GM21786 (cell line): ENCODE results near the gene ADGRG3.

Experiments
- ATAC-seq: cut with Tn5 transposase; IDR thresholded peaks from one replicate; pipeline ENCODE4 v1.9.1; 2021; ENCODE audit not compliant: unreplicated experiment

ADGRG3 gene

DNA sequence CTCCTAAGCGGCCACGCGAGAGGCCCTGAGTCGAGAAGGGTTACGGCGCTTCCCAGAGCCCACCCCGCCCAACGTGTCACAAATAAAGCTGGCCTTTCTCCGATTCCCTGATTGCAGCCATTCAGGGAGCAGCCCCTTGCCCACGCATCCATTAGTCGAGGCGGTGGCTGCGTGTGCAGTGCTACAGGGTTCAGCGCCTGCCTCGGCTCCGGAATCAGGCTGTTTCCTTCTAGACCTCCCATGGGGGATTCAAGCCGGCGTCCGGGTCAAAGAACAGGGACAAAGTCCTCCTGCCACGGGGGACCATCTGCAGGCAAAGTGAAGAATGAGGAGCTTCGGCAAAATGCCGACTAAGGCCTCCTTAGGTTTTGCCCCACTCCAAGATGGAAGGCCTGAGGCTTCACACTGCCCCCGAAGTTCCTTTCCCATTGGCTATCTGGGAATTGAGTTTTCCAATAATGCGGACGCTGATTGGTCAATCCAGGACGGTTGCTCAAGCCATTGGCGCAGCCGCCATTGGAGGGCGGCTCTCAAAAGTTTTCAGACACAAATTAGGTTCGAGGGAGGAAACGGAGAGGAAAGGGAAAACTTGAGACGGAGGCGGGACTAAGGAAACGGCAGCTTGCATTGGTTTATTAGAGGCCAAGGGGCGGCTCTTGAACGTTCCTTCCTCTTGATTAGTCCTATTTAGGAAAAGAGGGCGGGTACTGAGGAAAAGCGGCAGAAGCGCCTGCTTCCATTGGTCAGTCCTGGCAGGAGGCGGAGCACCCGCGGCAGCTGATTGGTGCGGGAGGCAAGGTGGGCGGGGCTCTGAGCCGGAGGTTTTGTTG, 67.0 kb downstream of the ADGRG3 start:
- ATAC-seq, result peak; percentile 93

DNA sequence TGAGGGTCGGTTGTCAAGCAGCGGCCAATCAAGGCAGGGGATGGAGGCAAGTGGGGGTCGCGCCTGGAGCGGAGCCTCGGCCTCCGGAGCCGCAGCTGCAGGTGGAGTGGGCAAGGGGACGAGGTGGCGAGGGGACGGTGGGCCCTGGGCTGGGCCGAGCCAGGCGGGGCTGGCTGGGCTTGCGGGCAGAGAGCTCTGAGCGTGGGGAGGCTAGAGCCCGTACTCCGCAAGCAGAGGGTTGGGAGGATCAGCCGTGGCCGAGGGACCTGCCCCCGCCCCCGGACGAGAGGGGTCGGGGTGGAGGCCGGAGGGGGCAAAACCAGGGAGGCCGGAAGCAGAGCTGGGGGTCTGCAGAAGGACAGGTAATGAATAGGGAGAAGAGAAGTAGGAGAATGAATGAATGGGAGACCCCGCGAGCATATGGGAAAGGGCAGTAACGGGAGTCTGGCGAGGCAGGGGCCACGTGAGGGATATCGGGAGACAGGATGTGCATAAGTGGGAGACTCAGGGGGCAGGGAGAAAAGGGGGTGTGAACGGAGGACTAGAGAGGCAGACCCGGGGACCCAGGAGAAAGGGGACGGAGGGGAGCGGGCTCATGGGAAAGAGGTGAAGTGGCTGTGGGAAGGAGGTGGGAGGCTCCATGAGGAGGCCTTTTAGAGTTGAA, 67.8 kb downstream of the ADGRG3 start, which contains the start of gene KATNB1:
TSS of gene KATNB1 (plus strand) at position 16 of the 664 bp plus-strand sequence. CDS start 1,474 bp downstream, outside the sequence.
- ATAC-seq, result no peak

DNA sequence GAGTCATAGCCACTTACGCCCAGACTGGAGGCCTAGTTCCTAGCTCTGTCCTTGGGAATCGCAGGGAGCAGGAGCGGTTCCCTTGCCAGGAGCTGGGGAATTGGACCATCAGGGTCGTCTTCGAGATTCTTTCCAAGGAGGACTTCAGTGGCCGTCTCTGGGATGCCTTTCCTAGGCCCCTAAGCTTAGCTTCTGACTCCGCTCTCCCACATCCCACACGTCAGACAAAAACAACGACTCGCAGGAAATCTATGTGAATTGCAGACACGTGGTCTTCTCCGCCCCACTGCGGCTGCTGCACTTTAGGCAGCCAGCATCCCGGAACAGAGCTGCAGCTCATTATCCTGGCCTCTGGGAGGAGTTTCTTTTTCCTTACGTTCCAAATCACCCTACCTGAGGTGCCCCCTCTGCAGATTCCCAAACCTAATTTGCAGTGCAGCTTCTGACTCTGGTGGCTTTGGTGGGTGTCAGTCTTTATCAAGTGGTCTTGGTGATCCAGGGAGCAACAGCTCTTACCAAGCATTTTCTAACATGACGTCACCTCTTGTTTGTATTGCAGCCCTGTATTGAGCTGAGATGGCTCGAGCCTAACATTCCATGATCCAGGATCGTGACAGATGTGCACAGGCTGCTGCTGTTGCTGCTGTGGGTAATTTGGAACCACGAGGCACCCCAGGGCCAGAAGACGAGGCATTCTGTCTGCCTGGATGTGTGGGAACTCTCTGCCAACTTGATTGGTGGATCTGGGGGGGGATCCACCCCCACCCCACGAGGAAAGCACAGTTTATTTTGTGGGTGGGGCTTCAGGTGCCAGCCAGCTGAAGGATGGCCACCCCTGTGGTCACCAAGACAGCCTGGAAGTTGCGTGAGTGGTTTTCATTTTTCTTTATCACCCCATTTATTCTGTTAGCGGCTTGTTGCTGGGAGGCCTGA, 68.6 kb downstream of the ADGRG3 start:
- no peak for ATAC-seq

DNA sequence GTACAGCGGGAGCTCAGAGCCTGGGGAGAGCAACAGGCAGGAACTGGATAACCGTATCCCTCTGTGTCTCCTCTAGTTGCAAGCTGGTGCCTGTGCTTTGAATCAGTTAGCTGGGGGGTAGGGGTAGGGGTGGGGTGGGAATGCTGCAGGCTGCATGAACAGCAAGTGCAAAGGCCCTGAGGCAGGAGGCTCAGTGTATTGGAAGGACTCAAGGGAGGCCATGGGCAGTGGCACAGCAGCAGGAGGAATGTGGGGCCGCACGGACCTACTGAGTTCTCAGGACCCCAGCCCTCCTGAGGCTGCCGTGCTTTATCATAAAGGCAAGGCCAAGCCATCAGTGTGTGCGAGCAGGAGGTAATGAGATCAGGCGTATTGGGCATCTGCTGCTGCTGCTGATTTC, 70.7 kb downstream of the ADGRG3 start:
- no peak for ATAC-seq
